Heart left ventricle (tissue), 16 donors: Measurements from ENCODE around the gene GJB6. TPM values are rescaled to one million over a fixed set of nuclear protein-coding genes. Genes with fewer than 3 reads are reported as not detected.

Source experiments
- ATAC-seq, 4 donors: fragments of 200-7000 bp; cut with Tn5 transposase; one replicate each; pipeline ENCODE4 v1.9.1; 2020 to 2022; ENCODE audit warnings: moderate library complexity in 4 of 4, mild to moderate bottlenecking in 3 of 4, moderate number of reproducible peaks in 1 of 4
- DNase-seq, 5 donors: peaks; one replicate each; pipeline ENCODE4 v3.0.0-alpha.2; 2020
- H3K27ac ChIP-seq, 12 donors: fragments of 200-600 bp; sonication (generic) in 4 of 12; one replicate each; pipeline versions ENCODE4 v1.5.0 to v1.8.0; 2016 to 2022; ENCODE audit warnings: mild to moderate bottlenecking in 2 of 12
- H3K27me3 ChIP-seq, 9 donors: fragments of 200-600 bp; sonication (generic) in 2 of 9; one replicate each; pipeline versions ENCODE4 v1.5.1 to v1.8.0; 2016 to 2022; ENCODE audit warnings: mild to moderate bottlenecking in 3 of 9
- H3K36me3 ChIP-seq, 9 donors: fragments of 200-600 bp; sonication (generic) in 2 of 9; one replicate each; pipeline versions ENCODE4 v1.5.0 to v1.8.0; 2018 to 2022; ENCODE audit warnings: mild to moderate bottlenecking in 2 of 9
- H3K4me1 ChIP-seq, 12 donors: fragments of 200-600 bp; sonication (generic) in 4 of 12; one replicate each; pipeline versions ENCODE4 v1.5.0 to v1.8.0; 2016 to 2022; ENCODE audit warnings: mild to moderate bottlenecking in 3 of 12
- H3K4me3 ChIP-seq, 12 donors: fragments of 200-600 bp; sonication (generic) in 4 of 12; one replicate each; pipeline versions ENCODE4 v1.5.0 to v1.8.0; 2017 to 2022; ENCODE audit warnings: mild to moderate bottlenecking in 9 of 12, moderate library complexity in 4 of 12
- H3K9me3 ChIP-seq, 12 donors: fragments of 200-600 bp; sonication (generic) in 4 of 12; one replicate each; pipeline versions ENCODE4 v1.5.0 to v1.8.0; 2016 to 2022; ENCODE audit warnings: mild to moderate bottlenecking in 1 of 12
- POLR2A ChIP-seq, 2 donors: fragments of 450-650 bp; IDR thresholded peaks; one replicate each; pipeline ENCODE4 v1.6.1; 2017; ENCODE audit warnings: antibody characterized with exemption in 2 of 2, mild to moderate bottlenecking in 2 of 2, moderate library complexity in 2 of 2
- WGBS, 4 donors: extraction: QIAGEN DNeasy Blood & Tissue Kit in 2 of 4; methylation state at CpG; one replicate each; pipeline versions ENCODE4 v1.1.5 to v1.1.7; 2013 to 2018; 5-methylcytosine and 5-hydroxymethylcytosine counted together
- intact Hi-C, 10 donors: fragments of 100-400 bp; cut with DNase I; formaldehyde crosslinking; loops; one replicate each; pipeline versions ENCODE4 v1.11.1 to v1.14.2; 2022
- polyA plus RNA-seq, 2 donors: library from polyadenylated mRNA; stranded (reverse); fragments of 200-250 nt; gene quantifications; one replicate each; pipeline ENCODE4 v1.2.3, GENCODE V29; 2013
- total RNA-seq, 9 donors: library from RNA; depleted of rRNA in 2 of 9; stranded (reverse); fragments of >200 nt in 2 of 9; fragmentation: NEBNext Ultra II Directional in 3 of 9; extraction: Animal tissue kit (Norgen Biotek cat#: 25700) in 3 of 9; gene quantifications; one replicate each; pipeline versions ENCODE4 v1.1.0 to v1.2.4, GENCODE V29; 2016 to 2023
- TF ChIP-seq, protein P1 (sequence below), 12 donors: fragments of 200-600 bp; sonication (generic) in 4 of 12; IDR thresholded peaks; one replicate each; pipeline versions ENCODE4 v1.5.0 to v1.8.0; 2018 to 2022; ENCODE audit warnings: antibody characterized with exemption in 12 of 12, mild to moderate bottlenecking in 5 of 12
- donor health status: ischemic (EF 13 %, LVEDD 7.1; RV severe dilation, severe dysfunction).
- donor health status: healthy with polysubstance abuse.
- donor health status: DM: no; HTN: yes; CAD: no.
- donor health status: DM: no; HTN: no; CAD: no.
- donor health status: ischemic (EF 25% LVEDD 6.9; RV normal size, moderate dysfunction).
- donor health status: ischemic (EF 25% LVEDD 5.7; RV mildly dilated, moderate dysfunction).
- donor health status: healthy.
- donor health status: DM: yes; HTN: yes; CAD: no.
- donor health status: ischemic (EF 35%, LVEDD 5.7; RV mildly dilated, moderate dysfunction).
- donor health status: nonischemic (EF 11% LVEDD 7.7; RV severe dilation, severe dysfunction).
- donor health status: DM: yes; HTN: yes; CAD: no.
- donor health status: PGD.
- donor health status: ischemic (EF 29% LVEDD 5.4; RV normal size, mild dysfunction).
- donor health status: nonischemic (EF 23%, LVEDD 6.1; RV moderate dilation, normal function).

The GJB6 gene
- total and polyA plus RNA-seq, 11 donors = not detected

DNA sequence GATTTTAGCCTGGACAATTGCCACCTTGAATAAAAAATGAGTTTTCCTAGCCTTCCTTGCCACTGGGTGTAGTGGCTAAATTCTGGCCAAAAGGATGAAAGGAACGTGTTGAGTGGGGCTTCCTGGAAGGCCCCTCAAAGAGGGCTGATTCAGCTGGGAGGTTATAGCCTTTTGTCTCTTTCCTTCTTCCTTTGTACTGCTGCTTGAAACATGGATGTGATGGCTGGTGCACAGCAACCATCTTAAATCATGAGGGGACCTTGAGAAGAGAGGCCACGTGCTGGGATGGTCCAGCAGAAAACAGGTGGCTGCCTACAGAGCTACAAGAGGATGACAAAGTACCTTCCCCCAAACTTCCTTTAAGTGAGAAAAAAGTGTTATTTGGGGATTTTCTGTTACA is 40.0 kb upstream of the GJB6 start:
- H3K36me3 ChIP-seq = no peaks in the 10 kb centered on the region
- H3K4me3 ChIP-seq = no peak overlapping the region
- H3K4me1 ChIP-seq = no peaks in the 10 kb centered on the region
- no peak for DNase-seq
- intact Hi-C loops = no loop called here
- ATAC-seq = no peak
- 75 to 97% (median 84%) methylated on average over 2 of the region's 2 CpGs for WGBS, 4 donors
- TF ChIP-seq, protein P1, sequence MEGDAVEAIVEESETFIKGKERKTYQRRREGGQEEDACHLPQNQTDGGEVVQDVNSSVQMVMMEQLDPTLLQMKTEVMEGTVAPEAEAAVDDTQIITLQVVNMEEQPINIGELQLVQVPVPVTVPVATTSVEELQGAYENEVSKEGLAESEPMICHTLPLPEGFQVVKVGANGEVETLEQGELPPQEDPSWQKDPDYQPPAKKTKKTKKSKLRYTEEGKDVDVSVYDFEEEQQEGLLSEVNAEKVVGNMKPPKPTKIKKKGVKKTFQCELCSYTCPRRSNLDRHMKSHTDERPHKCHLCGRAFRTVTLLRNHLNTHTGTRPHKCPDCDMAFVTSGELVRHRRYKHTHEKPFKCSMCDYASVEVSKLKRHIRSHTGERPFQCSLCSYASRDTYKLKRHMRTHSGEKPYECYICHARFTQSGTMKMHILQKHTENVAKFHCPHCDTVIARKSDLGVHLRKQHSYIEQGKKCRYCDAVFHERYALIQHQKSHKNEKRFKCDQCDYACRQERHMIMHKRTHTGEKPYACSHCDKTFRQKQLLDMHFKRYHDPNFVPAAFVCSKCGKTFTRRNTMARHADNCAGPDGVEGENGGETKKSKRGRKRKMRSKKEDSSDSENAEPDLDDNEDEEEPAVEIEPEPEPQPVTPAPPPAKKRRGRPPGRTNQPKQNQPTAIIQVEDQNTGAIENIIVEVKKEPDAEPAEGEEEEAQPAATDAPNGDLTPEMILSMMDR (IDR thresholded peaks at IDR 0.05) = no peak
- no peak for TF ChIP-seq POLR2A (IDR thresholded peaks at IDR 0.05)
- H3K9me3 ChIP-seq = peaks cover 0 to 5% (median 0%) of the 10 kb centered on the region in 12 donors
- H3K27ac ChIP-seq = no peak overlapping the region
- H3K27me3 ChIP-seq = peaks cover 0 to 15% (median 3%) of the 10 kb centered on the region in 9 donors

DNA sequence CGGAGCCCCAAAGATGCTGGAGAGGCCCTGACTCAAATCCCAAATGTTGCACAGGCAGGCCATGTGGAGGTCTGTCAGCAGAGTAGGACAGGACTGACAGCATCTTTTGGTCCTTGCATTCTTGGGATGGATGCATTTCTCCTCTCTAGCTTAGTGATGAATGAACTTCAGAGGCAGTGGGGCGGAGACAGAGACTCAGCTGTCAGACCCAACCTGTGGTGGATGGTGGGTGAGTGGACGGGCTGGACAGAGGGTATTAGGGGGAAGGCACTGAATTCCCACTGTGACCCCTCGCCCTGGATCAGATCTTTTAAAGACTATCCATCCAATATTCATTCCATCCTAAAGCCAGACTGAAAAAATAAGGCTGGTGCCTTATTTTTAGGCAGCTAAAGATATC is 39.3 kb upstream of the GJB6 start:
- Histone ChIP-seq H3K36me3 (no peaks in the 10 kb centered on the region), H3K27me3 (peaks cover 0 to 15% (median 3%) of the 10 kb centered on the region in 9 donors), H3K4me1 (no peaks in the 10 kb centered on the region), H3K27ac (no peak overlapping the region), H3K4me3 (no peak overlapping the region), H3K9me3 (peaks cover 0 to 5% (median 0%) of the 10 kb centered on the region in 12 donors)
- TF ChIP-seq, protein P1 (IDR thresholded peaks at IDR 0.05) = no peak
- no peak for TF ChIP-seq POLR2A (IDR thresholded peaks at IDR 0.05)
- no peak for ATAC-seq
- no peak for DNase-seq
- WGBS, 4 donors = 67 to 94% (median 82%) methylated on average over 4 of the region's 4 CpGs
- intact Hi-C loops = no loop called here

DNA sequence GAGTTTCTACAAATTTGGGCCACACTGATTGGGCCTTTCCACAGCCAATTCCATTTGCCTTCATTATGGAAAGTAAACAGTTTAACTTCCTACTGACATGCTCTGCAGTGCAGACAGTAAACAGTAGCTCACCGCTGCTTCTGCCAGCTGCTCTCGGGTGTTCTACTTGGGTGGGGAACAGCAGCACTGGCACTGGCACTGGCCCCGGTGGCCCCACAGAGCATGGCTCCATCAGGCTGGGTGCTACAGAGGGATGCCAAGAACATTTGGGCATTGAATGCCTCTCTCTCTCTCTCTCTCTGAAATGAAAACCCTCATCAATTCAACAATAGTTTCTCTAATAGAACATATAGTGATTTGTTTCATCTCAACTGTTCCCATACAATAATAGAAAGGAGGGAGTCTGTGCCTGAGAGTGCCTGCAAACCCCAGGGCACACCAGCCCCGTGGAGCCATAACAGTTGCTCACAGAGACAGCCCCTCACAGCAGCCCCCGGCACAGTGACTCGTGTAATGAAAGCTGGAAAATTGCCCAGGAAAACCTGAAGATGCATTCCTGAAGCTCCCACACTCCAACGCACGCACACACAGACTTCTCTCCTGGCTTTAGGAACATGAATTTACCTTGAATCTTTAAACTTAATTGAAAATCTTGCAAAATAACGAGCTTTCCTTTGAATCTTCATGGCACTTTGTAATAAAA is 38.2 kb upstream of the GJB6 start:
- Histone ChIP-seq H3K27me3 (peaks cover 0 to 15% (median 3%) of the 10 kb centered on the region in 9 donors), H3K4me3 (no peak overlapping the region), H3K9me3 (peaks cover 0 to 5% (median 0%) of the 10 kb centered on the region in 12 donors), H3K4me1 (no peaks in the 10 kb centered on the region), H3K27ac (no peak overlapping the region), H3K36me3 (no peaks in the 10 kb centered on the region)
- intact Hi-C loops = no loop called here
- no peak for TF ChIP-seq POLR2A (IDR thresholded peaks at IDR 0.05)
- TF ChIP-seq, protein P1 (IDR thresholded peaks at IDR 0.05) = no peak
- DNase-seq = no peak
- WGBS, 4 donors = 40 to 55% (median 45%) methylated on average over 9 of the region's 9 CpGs
- ATAC-seq = no peak

DNA sequence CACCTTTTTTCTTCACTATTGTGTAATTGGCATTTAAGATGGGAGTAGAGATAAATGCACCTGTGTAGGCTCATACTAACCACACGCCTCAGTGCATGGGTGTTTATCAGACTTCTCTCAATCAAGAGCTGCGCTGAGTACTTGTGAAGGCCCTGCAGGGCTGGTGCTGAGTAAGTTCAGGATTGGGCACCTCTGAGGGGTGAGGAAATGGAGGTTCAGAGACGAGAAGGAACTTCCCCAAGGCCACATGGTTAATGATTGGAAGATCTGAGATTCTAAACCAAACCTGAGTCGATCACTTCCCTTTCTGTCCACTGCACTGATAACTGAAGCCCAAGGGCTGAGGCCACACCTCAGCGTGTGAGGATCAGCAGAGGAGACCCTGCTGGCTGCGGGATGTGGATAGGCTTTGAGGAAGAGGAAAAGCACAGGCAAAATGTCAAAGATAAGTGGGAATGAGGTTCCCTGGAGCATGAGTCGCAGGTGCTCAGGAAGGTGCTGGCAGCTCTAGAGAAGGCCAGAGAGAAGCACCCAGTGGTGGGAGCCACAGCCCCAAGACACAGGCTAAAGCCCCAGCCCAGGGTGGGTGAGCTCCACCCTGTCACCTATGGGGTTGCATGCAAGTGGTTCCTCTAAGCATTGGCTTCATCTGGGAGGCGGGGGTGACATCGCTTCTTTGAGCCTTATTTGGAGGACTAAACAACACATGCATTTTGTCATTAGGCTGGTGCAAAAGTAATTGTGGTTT is 32.3 kb upstream of the GJB6 start:
- no peak for ATAC-seq
- Histone ChIP-seq H3K4me3 (no peak overlapping the region), H3K36me3 (no peaks in the 10 kb centered on the region), H3K4me1 (no peaks in the 10 kb centered on the region), H3K9me3 (no peaks in the 10 kb centered on the region), H3K27ac (no peak overlapping the region), H3K27me3 (peaks cover 0 to 4% (median 0%) of the 10 kb centered on the region in 9 donors)
- no peak for DNase-seq
- 75 to 80% (median 79%) methylated on average over 9 of the region's 9 CpGs for WGBS, 4 donors
- intact Hi-C loops = no loop called here
- no peak for TF ChIP-seq POLR2A (IDR thresholded peaks at IDR 0.05)
- TF ChIP-seq, protein P1 (IDR thresholded peaks at IDR 0.05) = no peak
